Measurements from ENCODE around the gene HLA-DPA1. TPM values are rescaled to one million over a fixed set of nuclear protein-coding genes. Genes with fewer than 3 reads are reported as not detected.

The HLA-DPA1 gene
- total and polyA plus RNA-seq, 4 donors, result 12.0 to 49.3 (median 29.2) TPM

DNA sequence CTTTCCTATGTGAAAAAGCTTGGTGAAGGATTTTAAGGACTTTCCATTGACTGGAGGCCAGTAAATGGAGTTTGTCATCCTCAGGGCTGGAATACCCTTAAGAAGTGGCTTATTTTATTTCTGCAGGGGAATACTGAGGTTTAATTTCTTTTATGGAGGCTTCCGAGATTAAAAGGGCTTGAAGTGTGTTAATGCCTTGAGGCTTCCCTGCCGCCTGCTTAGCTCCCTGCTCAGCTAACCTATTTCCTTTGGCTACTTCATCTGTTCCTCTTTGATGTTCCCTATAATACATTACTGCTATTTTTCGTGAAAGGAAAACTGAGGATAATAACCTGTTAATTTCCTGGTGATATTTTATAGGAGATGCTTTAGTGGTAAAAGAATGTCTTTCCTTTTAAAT is 46.6 kb upstream of the HLA-DPA1 start:
- peaks cover 0 to 2% (median 0%) of the 10 kb centered on the region in 4 donors for H3K9me3 ChIP-seq (ENCODE audit: control insufficient read depth in 4 of 4, low read length in 3 of 4)
- 67% methylated on average over 3 of the region's 3 CpGs for WGBS

DNA sequence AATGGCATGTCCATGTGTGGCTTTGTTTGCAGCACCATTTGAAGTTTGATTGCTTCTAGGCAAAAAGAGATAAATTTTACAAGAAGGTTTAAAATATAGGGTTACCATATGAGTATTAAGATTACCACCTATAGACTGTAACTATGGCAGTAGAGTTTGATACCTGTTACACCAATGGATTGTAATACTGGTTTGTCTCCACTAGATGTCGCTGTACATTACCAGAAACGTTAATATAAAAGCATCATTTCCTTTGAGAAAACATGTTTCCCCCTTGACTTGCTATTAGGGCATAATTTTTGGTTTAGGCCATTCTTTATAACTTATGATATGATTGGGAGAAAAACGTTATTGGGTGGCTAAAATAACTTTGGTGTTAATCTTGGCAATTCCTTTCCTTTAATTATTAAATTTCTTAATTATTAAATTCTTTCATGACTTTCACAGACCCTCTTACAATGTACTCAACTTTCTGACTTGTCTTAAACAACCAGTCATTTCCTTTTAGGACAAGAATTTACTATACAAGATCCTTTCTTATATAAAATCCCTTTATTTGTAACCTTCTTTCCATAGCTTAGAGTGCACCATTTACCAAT is 45.2 kb upstream of the HLA-DPA1 start:
- Histone ChIP-seq H3K27ac (ENCODE audit: low read depth in 1 of 2, low read length in 2 of 2) (no peak overlapping the region), H3K9ac (ENCODE audit: low read depth in 1 of 2, low read length in 2 of 2) (no peak overlapping the region)
- DNase-seq (ENCODE audit: low spot score), result no peak

More for the DNA sequence above, 46.6 kb upstream of the HLA-DPA1 start:
- Histone ChIP-seq H3K27me3 (ENCODE audit: control insufficient read depth in 4 of 4, insufficient read depth in 4 of 4, low read length in 3 of 4) (peaks cover 0 to 19% (median 2%) of the 10 kb centered on the region in 4 donors), H3K36me3 (ENCODE audit: control insufficient read depth in 4 of 4, insufficient read depth in 3 of 4, low read depth in 1 of 4, low read length in 3 of 4) (no peaks in the 10 kb centered on the region), H3K4me1 (ENCODE audit: control insufficient read depth in 4 of 4, insufficient read depth in 4 of 4, low read length in 3 of 4) (no peaks in the 10 kb centered on the region), H3K4me3 (ENCODE audit: low read depth in 1 of 3, low read length in 3 of 3) (no peak overlapping the region), H3K27ac (ENCODE audit: low read depth in 1 of 2, low read length in 2 of 2) (no peak overlapping the region), H3K9ac (ENCODE audit: low read depth in 1 of 2, low read length in 2 of 2) (no peak overlapping the region)
- DNase-seq (ENCODE audit: low spot score), result no peak
- TF ChIP-seq HNF4G (IDR thresholded peaks at IDR 0.05), result no peak
- TF ChIP-seq, protein P1, sequence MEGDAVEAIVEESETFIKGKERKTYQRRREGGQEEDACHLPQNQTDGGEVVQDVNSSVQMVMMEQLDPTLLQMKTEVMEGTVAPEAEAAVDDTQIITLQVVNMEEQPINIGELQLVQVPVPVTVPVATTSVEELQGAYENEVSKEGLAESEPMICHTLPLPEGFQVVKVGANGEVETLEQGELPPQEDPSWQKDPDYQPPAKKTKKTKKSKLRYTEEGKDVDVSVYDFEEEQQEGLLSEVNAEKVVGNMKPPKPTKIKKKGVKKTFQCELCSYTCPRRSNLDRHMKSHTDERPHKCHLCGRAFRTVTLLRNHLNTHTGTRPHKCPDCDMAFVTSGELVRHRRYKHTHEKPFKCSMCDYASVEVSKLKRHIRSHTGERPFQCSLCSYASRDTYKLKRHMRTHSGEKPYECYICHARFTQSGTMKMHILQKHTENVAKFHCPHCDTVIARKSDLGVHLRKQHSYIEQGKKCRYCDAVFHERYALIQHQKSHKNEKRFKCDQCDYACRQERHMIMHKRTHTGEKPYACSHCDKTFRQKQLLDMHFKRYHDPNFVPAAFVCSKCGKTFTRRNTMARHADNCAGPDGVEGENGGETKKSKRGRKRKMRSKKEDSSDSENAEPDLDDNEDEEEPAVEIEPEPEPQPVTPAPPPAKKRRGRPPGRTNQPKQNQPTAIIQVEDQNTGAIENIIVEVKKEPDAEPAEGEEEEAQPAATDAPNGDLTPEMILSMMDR (IDR thresholded peaks at IDR 0.05; ENCODE audit: low read depth, low read length, missing input control), result no peak
- TF ChIP-seq SP1 (IDR thresholded peaks at IDR 0.05), result no peak
- TF ChIP-seq EGR1 (IDR thresholded peaks at IDR 0.05; ENCODE audit: low read depth in 2 of 2), result no peak
- TF ChIP-seq, protein P2, sequence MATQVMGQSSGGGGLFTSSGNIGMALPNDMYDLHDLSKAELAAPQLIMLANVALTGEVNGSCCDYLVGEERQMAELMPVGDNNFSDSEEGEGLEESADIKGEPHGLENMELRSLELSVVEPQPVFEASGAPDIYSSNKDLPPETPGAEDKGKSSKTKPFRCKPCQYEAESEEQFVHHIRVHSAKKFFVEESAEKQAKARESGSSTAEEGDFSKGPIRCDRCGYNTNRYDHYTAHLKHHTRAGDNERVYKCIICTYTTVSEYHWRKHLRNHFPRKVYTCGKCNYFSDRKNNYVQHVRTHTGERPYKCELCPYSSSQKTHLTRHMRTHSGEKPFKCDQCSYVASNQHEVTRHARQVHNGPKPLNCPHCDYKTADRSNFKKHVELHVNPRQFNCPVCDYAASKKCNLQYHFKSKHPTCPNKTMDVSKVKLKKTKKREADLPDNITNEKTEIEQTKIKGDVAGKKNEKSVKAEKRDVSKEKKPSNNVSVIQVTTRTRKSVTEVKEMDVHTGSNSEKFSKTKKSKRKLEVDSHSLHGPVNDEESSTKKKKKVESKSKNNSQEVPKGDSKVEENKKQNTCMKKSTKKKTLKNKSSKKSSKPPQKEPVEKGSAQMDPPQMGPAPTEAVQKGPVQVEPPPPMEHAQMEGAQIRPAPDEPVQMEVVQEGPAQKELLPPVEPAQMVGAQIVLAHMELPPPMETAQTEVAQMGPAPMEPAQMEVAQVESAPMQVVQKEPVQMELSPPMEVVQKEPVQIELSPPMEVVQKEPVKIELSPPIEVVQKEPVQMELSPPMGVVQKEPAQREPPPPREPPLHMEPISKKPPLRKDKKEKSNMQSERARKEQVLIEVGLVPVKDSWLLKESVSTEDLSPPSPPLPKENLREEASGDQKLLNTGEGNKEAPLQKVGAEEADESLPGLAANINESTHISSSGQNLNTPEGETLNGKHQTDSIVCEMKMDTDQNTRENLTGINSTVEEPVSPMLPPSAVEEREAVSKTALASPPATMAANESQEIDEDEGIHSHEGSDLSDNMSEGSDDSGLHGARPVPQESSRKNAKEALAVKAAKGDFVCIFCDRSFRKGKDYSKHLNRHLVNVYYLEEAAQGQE (IDR thresholded peaks at IDR 0.05), result no peak
- TF ChIP-seq, protein P3, sequence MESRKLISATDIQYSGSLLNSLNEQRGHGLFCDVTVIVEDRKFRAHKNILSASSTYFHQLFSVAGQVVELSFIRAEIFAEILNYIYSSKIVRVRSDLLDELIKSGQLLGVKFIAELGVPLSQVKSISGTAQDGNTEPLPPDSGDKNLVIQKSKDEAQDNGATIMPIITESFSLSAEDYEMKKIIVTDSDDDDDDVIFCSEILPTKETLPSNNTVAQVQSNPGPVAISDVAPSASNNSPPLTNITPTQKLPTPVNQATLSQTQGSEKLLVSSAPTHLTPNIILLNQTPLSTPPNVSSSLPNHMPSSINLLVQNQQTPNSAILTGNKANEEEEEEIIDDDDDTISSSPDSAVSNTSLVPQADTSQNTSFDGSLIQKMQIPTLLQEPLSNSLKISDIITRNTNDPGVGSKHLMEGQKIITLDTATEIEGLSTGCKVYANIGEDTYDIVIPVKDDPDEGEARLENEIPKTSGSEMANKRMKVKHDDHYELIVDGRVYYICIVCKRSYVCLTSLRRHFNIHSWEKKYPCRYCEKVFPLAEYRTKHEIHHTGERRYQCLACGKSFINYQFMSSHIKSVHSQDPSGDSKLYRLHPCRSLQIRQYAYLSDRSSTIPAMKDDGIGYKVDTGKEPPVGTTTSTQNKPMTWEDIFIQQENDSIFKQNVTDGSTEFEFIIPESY (IDR thresholded peaks at IDR 0.05), result no peak
- TF ChIP-seq, protein P4, sequence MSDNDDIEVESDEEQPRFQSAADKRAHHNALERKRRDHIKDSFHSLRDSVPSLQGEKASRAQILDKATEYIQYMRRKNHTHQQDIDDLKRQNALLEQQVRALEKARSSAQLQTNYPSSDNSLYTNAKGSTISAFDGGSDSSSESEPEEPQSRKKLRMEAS (IDR thresholded peaks at IDR 0.05), result no peak
- TF ChIP-seq YY1 (IDR thresholded peaks at IDR 0.05), result no peak
- TF ChIP-seq RAD21 (IDR thresholded peaks at IDR 0.05), result no peak
- no peak for TF ChIP-seq TAF1 (conservative IDR thresholded peaks at IDR 0.05)
- TF ChIP-seq RXRA (IDR thresholded peaks at IDR 0.05), result no peak

More for the DNA sequence above, 45.2 kb upstream of the HLA-DPA1 start:
- Histone ChIP-seq H3K9me3 (ENCODE audit: control insufficient read depth in 4 of 4, low read length in 3 of 4) (no peaks in the 10 kb centered on the region), H3K4me3 (ENCODE audit: low read depth in 1 of 3, low read length in 3 of 3) (no peak overlapping the region), H3K36me3 (ENCODE audit: control insufficient read depth in 4 of 4, insufficient read depth in 3 of 4, low read depth in 1 of 4, low read length in 3 of 4) (no peaks in the 10 kb centered on the region), H3K4me1 (ENCODE audit: control insufficient read depth in 4 of 4, insufficient read depth in 4 of 4, low read length in 3 of 4) (no peaks in the 10 kb centered on the region), H3K27me3 (ENCODE audit: control insufficient read depth in 4 of 4, insufficient read depth in 4 of 4, low read length in 3 of 4) (peaks cover 0 to 19% (median 4%) of the 10 kb centered on the region in 4 donors)
- TF ChIP-seq, protein P4 (IDR thresholded peaks at IDR 0.05), result no peak
- TF ChIP-seq, protein P1 (IDR thresholded peaks at IDR 0.05; ENCODE audit: low read depth, low read length, missing input control), result peak; percentile 81
- TF ChIP-seq RAD21 (IDR thresholded peaks at IDR 0.05), result peak; percentile 79 to 87
- WGBS, result 0% methylated on average over 3 of the region's 3 CpGs
